Endothelial cell of umbilical vein (primary cell): ENCODE measurements around the gene DTNA.

ENCODE experiments used
- CTCF ChIP-seq, 2 donors: IDR thresholded peaks; 1 replicate in 1 of 2; 2 replicates in 1 of 2; pipeline ENCODE4 v1.5.1; 2011; ENCODE audit warnings: low read length in 2 of 2, mild to moderate bottlenecking in 2 of 2, moderate library complexity in 2 of 2, control low read depth in 1 of 2, inconsistent platforms in 1 of 2, low read depth in 1 of 2; ENCODE audit not compliant: insufficient read depth in 1 of 2; ENCODE audit errors: extremely low read depth in 1 of 2
- EZH2 ChIP-seq: IDR thresholded peaks from 2 replicates; pipeline ENCODE4 v1.6.1; 2012; ENCODE audit warnings: borderline replicate concordance, low read depth, mild to moderate bottlenecking, moderate library complexity, low read length, inconsistent platforms; ENCODE audit not compliant: severe bottlenecking
- GATA2 ChIP-seq: IDR thresholded peaks from 2 replicates; pipeline ENCODE4 v1.7.0; 2011; ENCODE audit warnings: low read depth, mild to moderate bottlenecking, moderate library complexity, mixed read lengths, low read length; ENCODE audit not compliant: insufficient read length, insufficient read depth
- MAX ChIP-seq: IDR thresholded peaks from 2 replicates; pipeline ENCODE4 v1.6.1; 2011; ENCODE audit not compliant: insufficient read depth, insufficient read length
- POLR2A ChIP-seq: IDR thresholded peaks from 2 replicates; pipeline ENCODE4 v1.6.1; 2012; ENCODE audit warnings: low read depth, mild to moderate bottlenecking, control low read depth, low read length
- POLR2AphosphoS5 ChIP-seq: IDR thresholded peaks from 2 replicates; pipeline ENCODE4 v1.6.1; 2012; ENCODE audit warnings: low read depth, mild to moderate bottlenecking, control low read depth, low read length, moderate library complexity; ENCODE audit not compliant: insufficient read depth

- no peak for TF ChIP-seq POLR2AphosphoS5
- TF ChIP-seq POLR2A: no peak
- no peak for TF ChIP-seq CTCF (IDR thresholded peaks at IDR 0.05; ENCODE audit: extremely low read depth in 1 of 2, insufficient read depth in 1 of 2, low read depth in 1 of 2, low read length in 2 of 2)
- TF ChIP-seq GATA2: no peak
- TF ChIP-seq MAX: no peak
- no peak for TF ChIP-seq EZH2
These were observed 138.1 kb downstream of the DTNA start for GRCh38 chr18:34848156-34848555.
